HL-60/S4 treated with phorbol 12-myristate 13-acetate at 8.2 ng/mL for 4 days and 3 days (cell line): Measurements from ENCODE around the gene WDR75.
"Not testable (repeated sequence)": the region's sequence is repeated elsewhere in the genome, so short reads cannot be mapped to it uniquely, and the experiment has no call there.

Experiments
- in situ Hi-C: fragments of 300-500 bp; cut with MboI; formaldehyde crosslinking; loops from 2 replicates; pipeline ENCODE4 v1.15.0; 2022; ENCODE audit warnings: low sequenced_read_pairs

Gene WDR75

DNA sequence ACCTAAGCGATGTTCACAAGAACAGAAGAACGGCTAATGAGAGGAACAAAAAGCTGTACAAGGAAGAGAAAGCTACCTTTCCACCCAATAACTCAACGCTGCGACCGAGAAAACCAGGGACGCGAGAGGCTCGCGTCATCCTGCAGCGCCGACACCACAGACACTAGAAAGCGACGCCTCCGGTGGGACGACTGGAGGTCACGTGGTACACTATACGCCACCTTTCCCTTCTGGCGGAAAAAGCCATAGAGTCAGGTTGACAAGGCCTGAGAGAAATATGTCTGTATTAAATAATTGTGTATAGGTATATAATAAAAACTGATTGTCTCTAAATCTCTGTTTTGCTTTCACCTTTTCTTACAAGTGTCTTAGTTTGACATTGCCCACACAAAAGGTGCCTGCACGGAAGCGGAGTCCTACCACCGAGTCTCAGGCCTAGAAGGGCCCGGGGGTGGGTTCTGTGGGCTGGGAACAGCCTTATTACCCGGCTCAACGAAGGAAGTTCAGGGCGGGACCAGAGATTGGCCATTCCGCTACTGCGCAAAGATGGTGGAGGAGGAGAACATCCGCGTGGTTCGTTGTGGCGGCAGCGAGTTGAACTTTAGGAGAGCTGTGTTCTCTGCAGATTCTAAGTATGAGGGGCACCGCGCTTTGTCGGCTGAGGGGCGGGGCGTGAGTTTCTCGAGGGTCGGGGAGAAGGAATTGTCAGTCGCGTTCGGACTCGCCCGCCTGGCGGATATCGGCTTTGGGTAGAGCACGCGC lies at the start of gene WDR75:
TSS of gene WDR75 (plus strand) at position 528 of the 762 bp plus-strand sequence. CDS start at position 547, 19 bp downstream.
- in situ Hi-C loops, result no loop called here

GRCh38 chr2:189393440-189394111 lies 47.7 kb upstream of the WDR75 start:
- in situ Hi-C loops, result no loop called here

DNA sequence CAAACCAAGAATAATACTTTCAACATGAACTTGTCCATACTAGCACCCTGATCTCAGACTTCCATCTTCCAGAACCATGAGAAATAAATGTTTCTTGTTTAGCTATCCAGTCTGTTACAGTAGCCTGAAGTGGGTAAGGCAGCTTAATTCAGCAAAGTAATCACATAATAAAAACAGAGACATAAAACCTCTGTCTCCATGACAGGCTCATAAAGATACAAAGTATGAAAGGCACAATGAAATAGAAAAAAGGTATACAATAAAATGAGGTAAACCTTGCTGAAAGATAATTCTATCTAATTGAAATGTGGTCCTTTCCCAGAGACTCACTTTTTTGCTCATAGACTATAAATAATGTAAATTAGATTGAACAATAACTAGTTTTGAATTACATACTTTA lies 46.7 kb upstream of the WDR75 start:
- in situ Hi-C loops, result no loop called here

- in situ Hi-C loops, result no loop called here
These were observed 38.3 kb upstream of the WDR75 start for GRCh38 chr2:189402932-189403331.

GRCh38 chr2:189406586-189407233 lies 34.6 kb upstream of the WDR75 start:
- in situ Hi-C loops, result no loop called here

GRCh38 chr2:189407281-189408209 lies 33.7 kb upstream of the WDR75 start:
- in situ Hi-C loops, result no loop called here

GRCh38 chr2:189408294-189408693 lies 33.0 kb upstream of the WDR75 start:
- in situ Hi-C loops, result no loop called here

DNA sequence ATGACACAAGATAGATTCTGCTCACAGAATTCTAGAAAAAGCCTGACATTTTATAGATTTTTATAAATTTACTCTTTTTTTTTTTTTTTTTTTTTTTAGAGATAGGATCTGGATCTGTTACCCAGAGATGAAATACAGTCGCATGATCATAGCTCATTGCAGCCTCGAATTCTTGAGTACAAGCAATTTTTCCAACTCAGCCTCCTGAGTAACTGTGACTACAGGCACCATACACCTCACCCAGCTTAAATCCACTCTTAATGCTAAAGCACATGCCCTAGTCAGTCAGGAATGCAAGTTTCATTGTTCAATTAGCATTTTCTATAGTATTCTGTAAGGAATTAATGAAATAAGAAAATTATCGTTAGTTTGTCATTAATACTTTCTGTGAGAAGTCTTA lies 32.1 kb upstream of the WDR75 start:
- in situ Hi-C loops, result no loop called here

GRCh38 chr2:189409647-189410046 lies 31.6 kb upstream of the WDR75 start:
- in situ Hi-C loops, result no loop called here

- in situ Hi-C loops, result no loop called here
These were observed 29.4 kb upstream of the WDR75 start for GRCh38 chr2:189411860-189412259.

DNA sequence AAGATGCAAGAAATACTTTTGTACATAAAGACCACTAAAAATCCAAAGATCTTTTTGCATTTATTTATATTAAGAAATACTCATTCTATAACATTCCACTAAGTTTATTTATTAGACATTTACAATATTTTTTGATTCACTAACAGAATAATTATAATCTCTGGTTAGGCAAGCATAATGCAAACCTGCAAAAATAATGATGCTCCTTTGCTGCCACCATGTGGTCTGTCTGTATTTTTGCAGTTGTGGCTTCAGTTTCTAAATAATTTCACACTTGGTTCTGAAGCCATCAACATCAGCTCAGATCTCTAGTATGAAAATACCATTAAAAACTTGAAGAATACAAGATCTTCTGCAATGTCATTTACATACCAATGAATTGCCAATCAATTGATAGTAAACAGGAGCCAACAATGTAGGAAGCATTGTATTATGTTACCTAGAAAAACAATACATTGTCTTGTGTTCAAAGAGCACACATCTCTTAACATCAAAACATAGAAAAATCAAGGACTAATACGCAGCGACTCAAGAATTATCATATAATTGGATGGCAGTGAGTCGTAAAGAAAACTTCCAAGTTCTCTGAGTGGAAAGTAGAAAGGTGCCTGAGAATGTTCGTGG lies 28.8 kb upstream of the WDR75 start:
- in situ Hi-C loops, result no loop called here

GRCh38 chr2:189413249-189413648 lies 28.0 kb upstream of the WDR75 start:
- in situ Hi-C loops, result no loop called here

DNA sequence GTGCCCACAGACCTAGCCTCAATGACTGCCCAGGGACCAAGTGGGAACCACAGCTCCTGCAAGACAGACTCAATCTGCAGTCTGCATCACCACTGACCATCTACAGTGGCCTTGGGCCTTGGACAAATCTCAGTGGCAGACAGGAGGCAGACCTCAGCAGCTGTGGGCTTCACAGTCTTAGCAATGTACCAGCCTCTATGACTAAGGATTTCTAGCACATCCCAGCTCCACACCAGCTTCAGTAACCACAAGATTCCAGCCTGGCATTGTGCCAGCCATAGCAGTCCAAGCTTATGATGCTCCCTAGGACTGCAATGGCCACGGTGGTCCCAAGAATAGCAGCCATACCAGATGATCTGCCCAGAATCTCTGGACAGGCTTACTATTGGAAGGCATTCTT lies 19.6 kb upstream of the WDR75 start:
- in situ Hi-C loops, result no loop called here

- in situ Hi-C loops, result no loop called here
These were observed 16.3 kb upstream of the WDR75 start for GRCh38 chr2:189424961-189425360.

- in situ Hi-C loops, result no loop called here
These were observed 15.6 kb upstream of the WDR75 start for GRCh38 chr2:189425676-189426075.

DNA sequence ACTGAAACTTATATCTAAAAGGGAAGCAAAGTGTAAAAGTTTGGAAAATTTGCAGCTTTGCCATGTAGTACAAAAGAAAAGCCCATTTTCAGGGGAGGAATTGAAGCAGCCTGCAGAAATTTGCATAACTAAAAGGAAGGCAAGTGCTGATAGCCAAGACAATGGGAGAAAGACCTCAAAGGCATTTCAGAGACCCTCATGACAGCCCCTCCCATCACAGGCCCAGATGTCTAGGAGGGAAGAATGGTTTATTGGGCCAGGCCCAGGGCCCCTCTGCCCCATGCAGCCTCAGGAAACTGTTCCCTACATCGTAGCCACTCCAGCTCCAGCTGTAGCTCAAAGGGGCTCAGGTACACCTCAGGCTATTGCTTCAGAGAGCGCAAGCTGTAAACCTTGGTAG lies 14.4 kb upstream of the WDR75 start:
- in situ Hi-C loops, result no loop called here

DNA sequence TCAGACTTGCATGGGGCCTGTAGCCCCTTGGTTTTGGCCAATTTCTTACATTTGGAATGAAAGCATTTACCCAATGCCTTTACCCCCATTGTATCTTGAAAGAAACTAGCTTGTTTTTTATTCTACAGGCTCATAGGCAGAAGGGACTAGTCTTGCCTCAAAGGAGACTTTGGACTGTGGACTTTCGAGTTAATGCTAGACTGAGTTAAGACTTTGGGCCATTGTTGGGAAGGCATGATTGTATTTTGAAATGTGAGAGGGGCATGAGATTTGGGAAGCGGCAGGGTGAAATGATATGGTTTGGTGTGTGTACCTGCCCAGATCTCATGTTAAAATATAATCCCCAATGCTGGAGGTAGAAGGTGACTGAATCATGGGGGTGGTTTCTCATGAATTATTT lies 13.4 kb upstream of the WDR75 start:
- in situ Hi-C loops, result no loop called here

- in situ Hi-C loops, result not testable (repeated sequence)
These were observed 10.8 kb upstream of the WDR75 start for GRCh38 chr2:189430448-189430847.

DNA sequence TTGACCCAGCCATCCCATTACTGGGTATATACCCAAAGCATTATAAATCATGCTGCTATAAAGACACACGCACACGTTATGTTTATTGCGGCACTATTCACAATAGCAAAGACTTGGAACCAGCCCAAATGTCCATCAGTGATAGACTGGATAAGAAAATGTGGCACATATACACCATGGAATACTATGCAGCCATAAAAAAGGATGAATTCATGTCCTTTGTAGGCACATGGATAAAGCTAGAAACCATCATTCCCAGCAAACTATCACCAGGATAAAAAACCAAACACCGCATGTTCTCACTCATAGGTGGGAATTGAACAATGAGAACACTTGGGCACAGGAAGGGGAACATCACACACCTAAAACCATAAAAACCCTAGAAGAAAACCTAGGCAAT lies 5.5 kb upstream of the WDR75 start:
- in situ Hi-C loops, result not testable (repeated sequence)

GRCh38 chr2:189437926-189438325 lies 3.3 kb upstream of the WDR75 start:
- in situ Hi-C loops, result no loop called here
